ENCODE measurements around the gene KRT35.
"Not testable (repeated sequence)": the region's sequence is repeated elsewhere in the genome, so short reads cannot be mapped to it uniquely, and the experiment has no call there.

The KRT35 gene

GRCh38 chr17:41434005-41434404, 46.9 kb downstream of the KRT35 start:
- no peak for DNase-seq (ENCODE audit: low read depth, low spot score)

DNA sequence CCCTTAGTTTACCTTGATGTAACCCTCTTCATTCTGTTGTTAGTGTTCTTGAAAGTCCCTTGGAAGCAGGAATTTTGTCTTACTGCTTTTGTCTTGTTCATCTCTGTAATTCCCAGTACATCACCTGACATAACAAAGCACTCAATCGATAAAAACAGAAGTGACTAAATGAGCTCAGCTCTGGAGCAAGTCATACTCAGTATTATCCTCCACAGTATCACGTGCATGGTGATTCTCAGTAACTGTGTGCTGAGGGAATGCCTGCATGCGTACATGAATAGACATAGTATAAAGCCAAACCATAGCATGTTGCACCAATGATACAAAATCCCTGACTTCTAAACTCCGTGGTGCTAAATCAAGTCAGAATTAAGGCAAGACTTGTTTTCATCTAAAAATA, 47.4 kb downstream of the KRT35 start:
- no peak overlapping the region for H3K4me3 ChIP-seq (ENCODE audit: low read length)
- DNase-seq (ENCODE audit: low read depth, low spot score), result no peak

More at GRCh38 chr17:41434005-41434404, 46.9 kb downstream of the KRT35 start:
- H3K4me3 ChIP-seq (ENCODE audit: low read length), result no peak overlapping the region

DNA sequence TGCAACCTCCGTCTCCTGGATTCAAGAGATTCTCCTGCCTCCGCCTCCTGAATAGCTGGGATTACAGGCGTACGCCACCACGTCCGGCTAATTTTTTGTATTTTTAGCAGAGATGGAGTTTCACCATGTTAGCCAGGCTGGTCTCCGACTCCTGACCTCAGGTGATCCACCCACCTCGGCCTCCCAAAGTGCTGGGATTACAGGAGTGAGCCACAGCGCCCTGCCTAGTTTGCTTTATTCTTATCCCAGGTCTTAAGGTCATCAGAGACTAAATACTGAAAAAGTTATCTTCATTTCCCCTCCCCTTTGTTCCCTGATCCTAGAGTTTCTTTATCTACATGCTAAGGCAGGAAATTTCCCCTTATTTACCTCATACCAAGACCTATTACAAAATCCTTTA, 50.6 kb downstream of the KRT35 start:
- not testable (repeated sequence) for H3K4me3 ChIP-seq (ENCODE audit: low read length); DNase-seq (ENCODE audit: low read depth, low spot score)

DNA sequence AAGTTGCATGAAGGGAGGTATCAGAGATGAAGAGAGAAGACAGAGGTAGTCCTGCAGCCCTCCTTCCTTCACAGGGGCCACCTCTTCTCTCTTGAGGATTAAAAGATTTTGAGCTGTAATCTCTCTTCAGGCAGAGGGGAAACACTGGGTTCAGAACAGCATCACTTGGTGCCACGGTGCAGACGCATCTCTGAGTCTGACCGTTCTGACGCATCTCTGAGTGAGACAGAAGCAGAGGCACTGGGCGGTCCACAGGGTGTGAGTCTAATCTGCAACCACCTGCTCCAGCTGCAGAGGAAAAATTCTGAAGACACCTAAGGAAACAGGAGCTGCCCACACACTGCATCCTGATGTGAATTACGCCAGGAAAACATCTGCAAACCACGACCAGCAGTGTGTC, 51.3 kb downstream of the KRT35 start:
- no peak overlapping the region for H3K4me3 ChIP-seq (ENCODE audit: low read length)
- DNase-seq (ENCODE audit: low read depth, low spot score), result no peak

- no peak for DNase-seq (ENCODE audit: low read depth, low spot score)
- H3K4me3 ChIP-seq (ENCODE audit: low read length), result no peak overlapping the region
These were observed 52.2 kb downstream of the KRT35 start for GRCh38 chr17:41428591-41429291.

Measured in Jurkat, Clone E6-1 (cell line).